Fibroblast of skin of right biceps (primary cell): Measurements from ENCODE around the gene RUSC1.
"Not testable (repeated sequence)": the region's sequence is repeated elsewhere in the genome, so short reads cannot be mapped to it uniquely, and the experiment has no call there.

Source experiments
- DNase-seq: peaks from one replicate; pipeline ENCODE4 v3.0.0-alpha.2; 2013

Gene RUSC1, protein sequence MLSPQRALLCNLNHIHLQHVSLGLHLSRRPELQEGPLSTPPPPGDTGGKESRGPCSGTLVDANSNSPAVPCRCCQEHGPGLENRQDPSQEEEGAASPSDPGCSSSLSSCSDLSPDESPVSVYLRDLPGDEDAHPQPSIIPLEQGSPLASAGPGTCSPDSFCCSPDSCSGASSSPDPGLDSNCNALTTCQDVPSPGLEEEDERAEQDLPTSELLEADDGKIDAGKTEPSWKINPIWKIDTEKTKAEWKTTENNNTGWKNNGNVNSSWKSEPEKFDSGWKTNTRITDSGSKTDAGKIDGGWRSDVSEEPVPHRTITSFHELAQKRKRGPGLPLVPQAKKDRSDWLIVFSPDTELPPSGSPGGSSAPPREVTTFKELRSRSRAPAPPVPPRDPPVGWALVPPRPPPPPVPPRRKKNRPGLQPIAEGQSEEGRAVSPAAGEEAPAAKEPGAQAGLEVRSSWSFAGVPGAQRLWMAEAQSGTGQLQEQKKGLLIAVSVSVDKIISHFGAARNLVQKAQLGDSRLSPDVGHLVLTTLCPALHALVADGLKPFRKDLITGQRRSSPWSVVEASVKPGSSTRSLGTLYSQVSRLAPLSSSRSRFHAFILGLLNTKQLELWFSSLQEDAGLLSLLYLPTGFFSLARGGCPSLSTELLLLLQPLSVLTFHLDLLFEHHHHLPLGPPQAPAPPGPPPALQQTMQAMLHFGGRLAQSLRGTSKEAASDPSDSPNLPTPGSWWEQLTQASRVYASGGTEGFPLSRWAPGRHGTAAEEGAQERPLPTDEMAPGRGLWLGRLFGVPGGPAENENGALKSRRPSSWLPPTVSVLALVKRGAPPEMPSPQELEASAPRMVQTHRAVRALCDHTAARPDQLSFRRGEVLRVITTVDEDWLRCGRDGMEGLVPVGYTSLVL

DNA sequence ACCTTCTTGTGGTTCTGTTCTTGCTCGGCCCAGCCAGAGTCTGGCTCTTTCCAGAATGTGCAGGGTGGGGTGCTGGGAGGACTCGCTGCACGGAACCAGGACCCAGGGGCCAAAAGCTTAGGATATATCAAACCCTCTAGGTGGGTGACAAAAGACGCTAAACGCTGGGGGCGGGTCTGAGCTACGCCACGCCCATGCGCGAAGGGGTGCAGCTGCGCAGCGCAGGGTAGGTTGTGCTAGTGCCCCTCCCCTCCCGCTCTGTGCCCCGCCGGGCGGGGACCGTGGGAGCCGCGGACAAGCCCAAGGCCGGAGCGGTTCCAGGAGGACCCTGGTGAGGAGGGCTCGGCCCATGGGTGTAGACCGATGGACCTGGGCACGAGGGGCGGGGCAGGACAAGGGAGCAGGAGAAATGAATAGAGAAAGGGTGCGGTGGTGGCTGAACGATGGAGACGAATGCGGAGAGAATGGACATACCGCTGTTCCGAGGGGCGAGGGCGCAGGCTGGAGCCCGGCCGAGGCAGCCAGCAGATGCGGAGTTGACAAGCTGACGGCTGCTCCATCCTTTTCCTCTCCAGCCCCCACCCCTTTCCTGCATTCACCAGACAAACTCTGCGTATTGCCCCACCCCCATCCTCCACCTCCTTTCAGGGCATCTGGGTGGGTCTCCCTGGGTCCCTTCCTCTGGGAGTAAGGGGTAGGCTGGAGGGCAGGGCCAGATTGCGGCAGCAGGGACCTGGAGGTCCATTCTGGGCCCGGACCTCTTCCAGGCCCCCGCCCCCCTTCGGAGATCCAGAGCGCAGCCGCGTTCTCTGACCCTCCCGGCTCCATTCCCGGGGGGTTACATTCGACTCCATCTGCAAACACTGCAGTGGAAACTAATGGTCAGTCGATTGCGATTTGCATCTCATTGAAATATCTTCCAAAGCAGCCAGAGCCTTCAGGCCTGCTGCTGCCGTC is at the start of gene RUSC1:
TSS of gene RUSC1 (plus strand) at position 234 of the 957 bp plus-strand sequence. CDS start 880 bp downstream, outside the sequence.
- peak; percentile 67 for DNase-seq

GRCh38 chr1:155272466-155273342 is 48.0 kb upstream of the RUSC1 start:
- DNase-seq = peak; percentile 66

- DNase-seq = peak; percentile 96
These were observed 47.1 kb upstream of the RUSC1 start, which contains the start of gene CLK2 for GRCh38 chr1:155273343-155274245. TSS of gene CLK2 (minus strand) at chr1:155273504. CDS start at chr1:155270977, 2,527 bp downstream.

DNA sequence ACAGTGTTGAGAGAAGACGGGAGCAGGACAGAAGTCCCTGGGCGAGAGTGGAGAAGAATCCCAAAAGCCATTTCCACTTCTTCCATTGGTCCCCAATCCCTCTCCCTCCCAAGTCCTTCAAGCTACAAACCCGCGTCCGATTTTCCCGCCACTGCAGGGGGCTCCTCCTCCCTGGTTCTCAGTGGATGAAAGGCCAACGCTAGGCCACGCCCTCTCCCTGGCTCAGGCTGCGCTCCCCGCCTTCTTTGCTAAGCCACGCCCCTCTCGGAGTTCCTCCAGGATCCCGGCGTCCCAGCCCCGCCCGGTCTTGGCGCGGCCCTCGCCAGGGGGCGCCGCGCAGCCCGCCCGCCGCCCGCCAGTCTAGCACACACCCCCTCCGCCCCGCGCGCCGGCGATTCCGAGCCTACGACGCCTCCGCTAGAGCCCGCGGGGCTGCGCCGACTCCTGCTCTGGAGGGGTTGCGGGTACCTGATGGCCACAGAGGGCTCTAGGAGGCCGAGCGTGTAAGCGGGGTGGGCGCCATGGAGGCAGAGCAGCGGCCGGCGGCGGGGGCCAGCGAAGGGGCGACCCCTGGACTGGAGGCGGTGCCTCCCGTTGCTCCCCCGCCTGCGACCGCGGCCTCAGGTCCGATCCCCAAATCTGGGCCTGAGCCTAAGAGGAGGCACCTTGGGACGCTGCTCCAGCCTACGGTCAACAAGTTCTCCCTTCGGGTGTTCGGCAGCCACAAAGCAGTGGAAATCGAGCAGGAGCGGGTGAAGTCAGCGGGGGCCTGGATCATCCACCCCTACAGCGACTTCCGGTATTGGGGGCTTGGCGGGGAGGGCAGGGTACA is 43.4 kb upstream of the RUSC1 start, which contains the start of gene HCN3:
TSS of gene HCN3 (plus strand) at position 394 of the 832 bp plus-strand sequence. CDS start at position 522, 128 bp downstream.
- peak; percentile 95 for DNase-seq

DNA sequence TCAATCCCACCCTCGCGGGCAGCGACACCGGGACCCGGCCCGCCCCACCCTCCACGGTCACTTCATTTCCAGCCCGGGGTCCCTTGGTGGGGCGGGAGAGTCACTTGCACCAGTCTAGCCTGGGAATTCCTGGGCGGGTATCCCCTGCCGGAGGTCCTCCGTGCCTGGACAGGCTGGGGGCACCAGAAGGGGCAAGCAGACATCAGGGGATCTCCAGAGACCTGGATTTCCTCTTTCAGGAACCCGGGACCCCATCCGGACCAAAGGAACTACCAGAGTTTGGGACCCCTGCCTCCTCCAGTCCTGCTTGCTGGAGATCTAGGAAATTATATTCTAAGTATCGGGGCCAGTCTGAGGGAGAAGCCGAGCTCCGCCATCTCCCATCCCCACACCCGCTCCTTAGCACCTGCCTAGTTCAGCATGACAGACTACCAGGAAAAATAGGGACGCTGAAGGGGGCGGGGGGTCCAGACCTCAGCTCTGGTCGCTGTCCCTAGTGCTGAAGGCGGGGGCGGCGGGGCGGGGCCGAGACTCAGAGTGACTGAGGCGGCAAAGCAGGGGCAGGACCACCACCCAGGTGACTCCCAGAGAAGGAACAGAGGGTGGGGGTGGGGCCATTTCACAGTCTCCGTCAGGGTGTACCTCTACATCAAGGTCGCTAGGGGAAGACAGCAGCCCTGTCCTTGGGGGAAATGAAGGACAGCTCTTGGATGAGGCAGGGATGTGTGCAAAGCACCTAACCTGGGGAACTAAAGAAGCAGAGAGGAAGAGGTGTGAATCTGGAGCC is 42.6 kb upstream of the RUSC1 start:
- peak; percentile 36 for DNase-seq

- peak; percentile 9 for DNase-seq
These were observed 42.0 kb upstream of the RUSC1 start for GRCh38 chr1:155278689-155279160.

DNA sequence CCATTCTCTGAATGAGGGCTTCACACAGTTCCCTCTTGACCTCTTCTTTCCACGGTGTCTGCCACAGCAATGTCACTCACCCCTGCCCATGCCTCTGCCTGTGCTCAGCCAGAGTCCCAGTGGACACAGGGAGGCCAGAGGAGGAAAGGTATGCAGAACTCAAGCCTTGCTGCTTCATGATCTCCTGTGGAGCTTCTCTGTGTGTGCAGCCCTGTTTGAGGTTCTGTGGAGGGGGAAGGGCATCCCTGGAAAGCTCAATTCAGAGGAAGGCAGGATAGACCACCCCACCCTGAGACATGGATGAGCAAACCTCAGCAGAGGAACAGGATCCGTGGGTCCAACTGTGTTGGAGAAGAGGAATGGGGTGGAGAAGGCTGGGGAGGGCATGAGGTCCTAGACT is 41.4 kb upstream of the RUSC1 start:
- no peak for DNase-seq

DNA sequence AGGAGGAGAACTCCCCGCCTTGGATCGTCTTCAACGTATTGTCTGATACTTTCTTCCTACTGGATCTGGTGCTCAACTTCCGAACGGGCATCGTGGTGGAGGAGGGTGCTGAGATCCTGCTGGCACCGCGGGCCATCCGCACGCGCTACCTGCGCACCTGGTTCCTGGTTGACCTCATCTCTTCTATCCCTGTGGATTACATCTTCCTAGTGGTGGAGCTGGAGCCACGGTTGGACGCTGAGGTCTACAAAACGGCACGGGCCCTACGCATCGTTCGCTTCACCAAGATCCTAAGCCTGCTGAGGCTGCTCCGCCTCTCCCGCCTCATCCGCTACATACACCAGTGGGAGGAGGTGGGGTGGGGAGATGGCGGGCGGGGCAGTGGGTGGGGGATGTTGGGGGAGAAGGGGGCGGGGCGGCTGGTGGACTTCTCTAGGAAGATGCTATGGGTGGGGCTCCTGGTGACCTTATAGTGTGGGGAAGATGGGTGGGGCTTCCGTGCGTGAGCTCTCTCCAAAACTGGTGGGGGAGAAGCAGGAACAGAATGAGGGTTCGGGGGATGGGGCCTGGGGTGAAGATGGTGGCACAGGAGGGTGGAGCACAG is 38.1 kb upstream of the RUSC1 start:
- no peak for DNase-seq

DNA sequence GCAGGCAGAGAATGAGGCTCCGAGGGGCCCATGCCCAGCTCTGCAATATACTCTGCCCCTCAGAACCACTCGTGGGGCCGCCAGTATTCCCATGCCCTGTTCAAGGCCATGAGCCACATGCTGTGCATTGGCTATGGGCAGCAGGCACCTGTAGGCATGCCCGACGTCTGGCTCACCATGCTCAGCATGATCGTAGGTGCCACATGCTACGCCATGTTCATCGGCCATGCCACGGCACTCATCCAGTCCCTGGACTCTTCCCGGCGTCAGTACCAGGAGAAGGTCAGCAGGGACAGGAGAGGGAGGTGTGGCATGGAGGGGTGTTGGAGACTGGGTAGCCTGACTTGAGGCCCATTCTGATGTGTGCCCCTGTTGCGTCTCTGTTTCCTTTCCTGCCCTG is 36.2 kb upstream of the RUSC1 start:
- no peak for DNase-seq

DNA sequence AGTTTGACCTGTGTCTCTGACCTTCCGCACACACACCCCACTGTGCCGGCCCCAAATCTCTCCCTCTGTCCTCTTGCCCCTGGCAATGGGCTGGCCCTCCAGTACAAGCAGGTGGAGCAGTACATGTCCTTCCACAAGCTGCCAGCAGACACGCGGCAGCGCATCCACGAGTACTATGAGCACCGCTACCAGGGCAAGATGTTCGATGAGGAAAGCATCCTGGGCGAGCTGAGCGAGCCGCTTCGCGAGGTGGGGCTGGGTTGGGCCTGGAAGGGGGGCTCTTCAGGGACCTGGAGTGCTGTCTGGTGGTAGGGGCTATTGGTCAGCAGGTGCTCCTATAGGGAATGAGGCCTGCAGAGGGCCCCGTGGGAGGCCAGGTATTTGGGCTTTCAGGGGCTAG is 35.6 kb upstream of the RUSC1 start:
- DNase-seq = no peak

- no peak for DNase-seq
These were observed 35.1 kb upstream of the RUSC1 start for GRCh38 chr1:155285631-155286044.

GRCh38 chr1:155286544-155286943 is 34.1 kb upstream of the RUSC1 start:
- no peak for DNase-seq

- DNase-seq = no peak
These were observed 32.6 kb upstream of the RUSC1 start for GRCh38 chr1:155287987-155288543.

DNA sequence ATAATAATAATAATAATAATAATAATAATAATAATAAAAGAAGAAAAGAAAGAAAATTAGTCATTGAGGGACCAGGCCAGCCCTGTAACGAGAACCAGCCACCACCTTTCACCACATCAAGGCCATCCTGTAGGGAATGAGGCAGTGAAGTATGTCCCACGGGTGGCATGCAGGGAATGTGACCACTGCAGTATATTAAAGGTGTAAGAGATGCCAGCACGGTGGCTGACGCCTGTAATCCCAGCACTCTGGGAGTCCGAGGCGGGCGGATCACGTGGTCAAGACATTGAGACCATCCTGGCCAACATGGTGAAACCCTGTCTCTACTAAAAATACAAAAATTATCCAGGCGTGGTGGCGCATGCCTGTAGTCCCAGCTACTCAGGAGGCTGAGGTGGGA is 29.7 kb upstream of the RUSC1 start:
- not testable (repeated sequence) for DNase-seq

GRCh38 chr1:155293086-155293749 is 27.5 kb upstream of the RUSC1 start:
- no peak for DNase-seq

DNA sequence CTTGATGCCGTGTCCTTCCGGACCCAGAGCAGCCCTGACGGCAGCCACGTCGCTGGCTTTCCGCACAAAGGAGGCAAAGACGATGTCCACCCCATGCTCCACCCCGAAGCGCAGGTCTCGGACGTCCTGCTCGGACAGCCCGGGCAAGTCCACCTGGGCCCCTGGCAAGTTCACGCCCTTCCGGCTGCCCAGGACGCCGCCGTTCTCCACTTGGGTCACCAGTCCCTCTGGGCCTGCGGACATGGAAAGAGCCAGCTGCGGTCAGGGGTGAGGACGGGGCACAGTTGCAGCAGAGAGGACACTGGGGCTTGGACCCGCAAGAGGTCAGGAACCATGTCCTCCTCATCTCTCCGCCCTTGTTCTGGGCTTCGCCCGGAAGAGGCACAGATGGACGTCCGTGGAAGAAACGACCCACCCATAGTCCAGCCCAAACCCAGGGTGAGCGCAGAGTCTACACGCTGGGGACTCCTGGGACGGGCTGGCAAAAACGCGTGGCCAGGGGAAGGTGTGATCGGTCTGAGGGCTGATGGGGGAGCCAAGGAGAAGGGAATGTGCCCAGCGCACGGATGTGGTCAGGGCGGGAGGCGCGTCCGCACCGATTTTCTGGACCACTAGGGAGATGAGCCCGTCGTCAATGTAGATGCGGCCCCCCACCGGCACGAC is 26.0 kb upstream of the RUSC1 start:
- no peak for DNase-seq
